Esophagus (tissue), 2 donors: ENCODE measurements around the gene ASB16. TPM values are rescaled to one million over a fixed set of nuclear protein-coding genes. Genes with fewer than 3 reads are reported as not detected.
A peak's percentile ranks its signal among the peaks of the same experiment; 100 is the strongest.
"Not testable (repeated sequence)": the region's sequence is repeated elsewhere in the genome, so short reads cannot be mapped to it uniquely, and the experiment has no call there.

Experiments
- H3K27ac ChIP-seq, 2 donors: one replicate each; pipeline ENCODE4 v1.5.1; 2013; ENCODE audit warnings: low read depth in 2 of 2, mild to moderate bottlenecking in 2 of 2, inconsistent platforms in 1 of 2, low read length in 1 of 2, moderate library complexity in 1 of 2
- H3K27me3 ChIP-seq, 2 donors: one replicate each; pipeline ENCODE4 v1.6.1; 2013; ENCODE audit warnings: low read length in 2 of 2, control low read depth in 1 of 2, mild to moderate bottlenecking in 1 of 2; ENCODE audit not compliant: insufficient read depth in 2 of 2, control insufficient read depth in 1 of 2
- H3K36me3 ChIP-seq, 2 donors: one replicate each; pipeline ENCODE4 v1.6.1; 2013; ENCODE audit warnings: low read length in 1 of 2; ENCODE audit not compliant: control insufficient read depth in 2 of 2, insufficient read depth in 2 of 2
- H3K4me1 ChIP-seq, 2 donors: one replicate each; pipeline ENCODE4 v1.6.1; 2013; ENCODE audit warnings: low read length in 1 of 2; ENCODE audit not compliant: control insufficient read depth in 2 of 2, insufficient read depth in 2 of 2
- H3K4me3 ChIP-seq, 2 donors: one replicate each; pipeline ENCODE4 v1.5.1; 2013; ENCODE audit warnings: low read length in 2 of 2, mild to moderate bottlenecking in 2 of 2, low read depth in 1 of 2, moderate library complexity in 1 of 2
- H3K9me3 ChIP-seq, 2 donors: one replicate each; pipeline ENCODE4 v1.6.1; 2013; ENCODE audit warnings: mild to moderate bottlenecking in 2 of 2, low read depth in 1 of 2, low read length in 1 of 2, moderate library complexity in 1 of 2; ENCODE audit not compliant: control insufficient read depth in 2 of 2, insufficient read depth in 1 of 2
- WGBS, 2 donors: extraction: QIAGEN DNeasy Blood & Tissue Kit; methylation state at CpG; one replicate each; pipeline ENCODE4 v1.1.7; 2013; 5-methylcytosine and 5-hydroxymethylcytosine counted together
- polyA plus RNA-seq, 2 donors: library from polyadenylated mRNA; stranded (reverse); fragments of 200-250 nt; gene quantifications; one replicate each; pipeline ENCODE4 v1.2.3, GENCODE V29; 2013
- donor health status: healthy with polysubstance abuse.
- donor health status: Bipolar disorder and iron deficiency.

The ASB16 gene
- polyA plus RNA-seq, 2 donors = 0.18 to 0.19 TPM

DNA sequence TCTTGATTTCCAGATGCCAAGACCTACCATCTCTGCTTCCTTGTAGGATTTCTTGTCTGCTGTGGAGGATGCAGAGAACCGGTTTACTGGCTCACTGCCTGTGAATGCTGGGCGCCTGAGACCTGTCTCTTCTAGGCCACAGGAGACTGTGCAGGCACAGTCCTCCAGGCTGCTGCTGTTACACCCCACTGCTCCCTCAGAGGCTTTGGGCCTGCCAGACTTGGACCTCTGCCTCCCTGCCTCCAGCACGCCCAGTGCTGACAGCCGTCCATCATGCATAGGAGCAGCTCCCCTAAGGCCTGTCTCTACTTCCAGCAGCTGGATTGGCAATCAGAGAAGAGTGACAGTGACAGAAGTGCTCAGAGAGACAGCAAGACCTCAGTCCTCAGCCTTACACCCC lies 22.7 kb upstream of the ASB16 start:
- Histone ChIP-seq H3K4me3 (no peak overlapping the region), H3K27ac (no peak overlapping the region), H3K27me3 (no peaks in the 10 kb centered on the region), H3K4me1 (peaks cover 0 to 4% of the 10 kb centered on the region in 2 donors), H3K9me3 (no peaks in the 10 kb centered on the region), H3K36me3 (no peaks in the 10 kb centered on the region)
- WGBS, 2 donors = 85 to 86% methylated on average over 4 of the region's 4 CpGs

DNA sequence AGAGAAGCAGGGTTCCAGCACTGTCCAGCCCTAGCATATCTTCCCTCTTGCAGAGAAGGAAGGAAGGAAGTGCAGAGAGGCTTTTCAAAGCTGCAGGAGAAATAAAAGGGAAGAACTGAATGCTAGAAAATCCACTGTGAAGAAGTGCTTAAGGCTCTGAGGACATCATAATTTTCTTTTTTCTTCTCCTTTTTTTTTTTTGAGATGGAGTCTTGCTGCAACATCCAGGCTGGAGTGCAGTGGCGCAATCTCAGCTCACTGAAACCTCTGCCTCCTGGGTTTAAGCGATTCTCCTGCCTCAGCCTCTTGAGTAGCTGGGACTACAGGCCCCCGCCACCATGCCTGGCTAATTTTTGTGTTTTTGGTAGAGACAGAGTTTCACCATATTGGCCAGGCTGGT lies 21.4 kb upstream of the ASB16 start:
- not testable (repeated sequence) for H3K4me1 ChIP-seq, H3K36me3 ChIP-seq, H3K27me3 ChIP-seq, H3K4me3 ChIP-seq, H3K27ac ChIP-seq, H3K9me3 ChIP-seq
- 97 to 98% methylated on average over 3 of the region's 3 CpGs for WGBS, 2 donors

DNA sequence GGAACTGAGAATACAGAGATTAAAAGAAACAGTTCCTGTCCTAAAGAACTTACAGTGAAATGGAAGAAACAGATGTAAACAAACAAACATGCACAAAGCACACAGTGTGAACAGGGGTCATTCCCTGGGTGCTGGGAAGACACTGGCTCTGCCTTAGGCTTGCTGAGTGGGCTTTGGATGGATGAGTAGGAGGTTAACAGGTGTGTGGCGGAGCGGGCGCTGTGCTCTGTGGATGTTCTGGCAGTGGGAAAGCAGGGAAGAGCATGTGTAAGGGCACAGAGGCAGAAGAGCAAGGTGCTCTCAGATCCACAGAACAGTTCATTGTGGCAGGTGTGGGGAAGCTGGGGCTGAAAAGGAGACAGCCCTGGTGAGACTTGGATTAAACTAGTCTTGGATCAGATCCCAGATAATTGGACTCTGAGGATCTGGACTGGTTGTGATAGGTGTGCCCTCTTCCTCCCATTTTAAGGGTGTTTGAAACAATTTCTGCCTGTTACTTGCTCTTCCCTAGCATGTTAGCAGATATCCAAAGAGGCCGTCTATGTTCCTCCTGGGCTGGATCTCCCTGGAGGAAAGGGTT lies 20.7 kb upstream of the ASB16 start:
- Histone ChIP-seq H3K27ac (no peak overlapping the region), H3K4me1 (peaks cover 0 to 5% of the 10 kb centered on the region in 2 donors), H3K27me3 (no peaks in the 10 kb centered on the region), H3K9me3 (no peaks in the 10 kb centered on the region), H3K36me3 (peaks cover 0 to 3% of the 10 kb centered on the region in 2 donors), H3K4me3 (no peak overlapping the region)
- WGBS, 2 donors = 94 to 95% methylated on average over 4 of the region's 4 CpGs

DNA sequence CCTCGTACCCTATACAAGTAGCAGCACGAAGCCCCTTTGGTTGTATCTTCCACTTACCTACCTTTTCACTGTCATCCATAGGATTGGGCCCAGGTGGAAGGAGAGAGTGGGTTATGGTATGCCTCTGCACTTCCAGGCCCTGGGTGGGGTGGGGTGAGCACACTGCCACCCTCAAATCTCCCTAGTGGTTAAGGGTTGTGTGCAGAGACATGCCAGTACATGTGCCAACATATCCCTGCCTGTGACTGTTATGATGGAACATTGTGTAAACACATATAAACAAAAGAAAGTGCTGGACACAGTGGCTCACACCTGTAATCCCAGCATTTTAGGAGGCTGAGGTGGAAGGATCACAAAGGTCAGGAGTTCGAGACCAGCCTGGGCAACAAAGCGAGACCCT lies 17.6 kb upstream of the ASB16 start:
- 92 to 93% methylated on average over 4 of the region's 4 CpGs for WGBS, 2 donors
- Histone ChIP-seq H3K4me3 (no peak overlapping the region), H3K36me3 (peaks cover 0 to 3% of the 10 kb centered on the region in 2 donors), H3K27me3 (no peaks in the 10 kb centered on the region), H3K27ac (peak overlapping the region in 1 of 2 donors; percentile 33), H3K9me3 (no peaks in the 10 kb centered on the region), H3K4me1 (peaks cover 0 to 4% of the 10 kb centered on the region in 2 donors)

DNA sequence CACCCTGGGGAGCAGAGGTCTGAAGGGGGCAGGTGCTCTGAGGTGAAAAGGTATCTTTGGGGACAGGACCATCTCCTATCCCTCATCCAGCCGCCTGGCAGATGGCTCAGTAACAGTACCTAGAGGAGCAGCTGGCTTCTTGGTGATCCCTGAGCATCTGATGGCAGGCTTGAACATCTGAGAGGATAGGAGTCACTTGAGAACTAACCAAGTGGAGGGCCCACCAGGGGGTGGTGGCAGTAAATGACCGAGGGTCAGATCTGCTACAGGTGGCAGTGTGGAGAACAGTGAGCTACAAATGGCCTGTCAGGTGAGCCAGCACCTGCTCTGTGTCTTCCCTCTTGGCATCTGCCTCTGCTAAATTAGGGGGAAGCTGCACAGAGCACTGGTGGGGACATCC lies 15.0 kb upstream of the ASB16 start:
- 85 to 95% methylated on average over 2 of the region's 2 CpGs for WGBS, 2 donors
- Histone ChIP-seq H3K27ac (no peak overlapping the region), H3K27me3 (no peaks in the 10 kb centered on the region), H3K4me1 (peaks cover 0 to 4% of the 10 kb centered on the region in 2 donors), H3K36me3 (peaks cover 0 to 3% of the 10 kb centered on the region in 2 donors), H3K4me3 (no peak overlapping the region), H3K9me3 (no peaks in the 10 kb centered on the region)

DNA sequence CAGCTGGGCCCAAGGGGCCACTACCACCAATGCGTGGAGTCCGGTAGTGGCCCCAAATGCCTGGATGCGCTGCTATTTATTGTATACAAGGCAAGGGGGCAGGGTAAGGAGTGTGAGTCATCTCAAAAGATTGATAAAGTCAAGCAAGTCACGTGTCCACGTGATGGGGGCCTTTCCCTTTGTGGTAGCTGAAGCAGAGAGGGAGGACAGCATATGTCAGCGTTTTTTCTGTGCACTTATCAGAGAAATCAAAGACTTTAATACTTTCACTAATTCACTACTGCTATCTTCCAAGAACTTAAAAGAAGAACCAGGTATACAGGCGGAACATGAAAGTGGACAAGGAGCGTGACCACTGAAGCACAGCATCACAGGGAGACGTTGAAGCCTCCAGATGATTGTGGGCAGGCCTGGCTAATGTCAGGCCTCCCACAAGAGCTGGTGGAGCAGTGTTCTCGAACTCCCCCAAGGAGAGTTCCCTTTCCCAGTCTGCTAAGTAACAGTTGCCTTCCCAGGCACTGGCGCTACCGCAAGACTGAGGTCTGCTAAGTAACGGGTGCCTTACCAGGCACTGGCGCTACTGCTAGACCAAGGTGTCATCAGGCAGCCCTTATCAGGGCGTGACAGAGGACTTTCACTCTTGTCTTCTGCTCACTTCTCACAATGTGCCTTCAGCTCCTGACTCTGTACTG lies 10.8 kb upstream of the ASB16 start:
- Histone ChIP-seq H3K4me1 (no peaks in the 10 kb centered on the region), H3K4me3 (no peak overlapping the region), H3K27me3 (no peaks in the 10 kb centered on the region), H3K36me3 (peaks cover 0 to under 1% of the 10 kb centered on the region in 2 donors), H3K27ac (no peak overlapping the region), H3K9me3 (no peaks in the 10 kb centered on the region)
- WGBS, 2 donors = 84 to 85% methylated on average over 15 of the region's 15 CpGs

DNA sequence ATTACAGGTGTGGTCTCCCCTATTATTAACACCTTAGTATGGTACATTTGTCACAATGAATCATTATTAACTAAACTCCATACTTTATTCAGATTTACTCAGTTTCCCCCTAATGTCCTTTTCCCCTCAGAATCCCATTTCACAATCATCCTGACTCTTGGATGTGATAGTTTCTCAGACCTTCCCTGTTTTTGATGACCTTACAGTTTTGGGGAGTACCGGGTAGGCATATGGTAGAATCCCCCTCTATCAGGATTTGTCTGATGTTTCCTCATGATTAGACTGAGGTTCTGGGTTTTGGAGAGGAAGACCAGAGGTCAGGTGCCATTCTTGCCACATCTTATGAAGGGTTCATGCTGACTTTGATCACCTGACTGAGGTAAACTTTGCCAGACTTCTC lies 6.0 kb upstream of the ASB16 start:
- 97 to 100% methylated on average over 1 of the region's 1 CpG for WGBS, 2 donors
- no peak overlapping the region for H3K4me3 ChIP-seq

DNA sequence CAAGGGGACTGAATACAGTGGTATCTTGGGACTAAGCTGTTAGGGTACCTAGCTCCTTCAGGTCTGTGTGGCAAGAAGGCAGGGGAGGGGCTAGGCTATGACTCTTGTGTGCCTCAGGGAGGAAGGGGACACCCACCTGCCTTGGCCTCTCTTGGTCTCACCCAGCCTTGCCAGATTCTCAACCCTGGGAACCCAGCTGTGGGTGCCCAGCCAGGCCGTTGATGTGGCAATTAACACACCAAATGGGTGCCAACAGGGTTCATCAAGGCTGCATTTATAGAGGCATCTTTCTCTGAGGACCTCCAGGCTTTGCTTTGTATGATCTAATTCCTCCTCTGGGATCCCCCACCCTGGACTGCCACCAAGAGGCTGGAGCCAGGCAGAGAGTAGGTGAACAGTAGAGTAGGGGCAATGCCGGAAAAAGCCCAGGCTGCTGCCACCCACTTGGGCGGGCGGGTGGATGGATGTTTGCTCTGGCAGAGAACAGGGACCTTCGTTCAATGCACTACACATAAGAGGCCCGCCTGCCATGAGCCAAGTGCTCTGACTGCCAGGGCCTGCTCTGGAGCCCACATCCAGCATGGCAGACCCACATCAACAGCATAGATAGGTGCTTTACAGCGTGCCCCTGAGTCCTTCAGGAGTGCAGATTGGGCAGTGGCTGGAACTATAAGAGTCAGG lies 3.2 kb upstream of the ASB16 start:
- Histone ChIP-seq H3K4me1 (peaks cover 2 to 4% of the 10 kb centered on the region in 2 donors), H3K27ac (no peak overlapping the region), H3K4me3 (no peak overlapping the region), H3K27me3 (no peaks in the 10 kb centered on the region), H3K9me3 (no peaks in the 10 kb centered on the region), H3K36me3 (no peaks in the 10 kb centered on the region)
- 68% methylated on average over 7 of the region's 7 CpGs for WGBS, 2 donors

More for the DNA sequence above, 6.0 kb upstream of the ASB16 start:
- Histone ChIP-seq H3K36me3 (no peaks in the 10 kb centered on the region), H3K4me1 (peaks cover 0 to 2% of the 10 kb centered on the region in 2 donors), H3K27me3 (no peaks in the 10 kb centered on the region), H3K27ac (no peak overlapping the region), H3K9me3 (no peaks in the 10 kb centered on the region)

DNA sequence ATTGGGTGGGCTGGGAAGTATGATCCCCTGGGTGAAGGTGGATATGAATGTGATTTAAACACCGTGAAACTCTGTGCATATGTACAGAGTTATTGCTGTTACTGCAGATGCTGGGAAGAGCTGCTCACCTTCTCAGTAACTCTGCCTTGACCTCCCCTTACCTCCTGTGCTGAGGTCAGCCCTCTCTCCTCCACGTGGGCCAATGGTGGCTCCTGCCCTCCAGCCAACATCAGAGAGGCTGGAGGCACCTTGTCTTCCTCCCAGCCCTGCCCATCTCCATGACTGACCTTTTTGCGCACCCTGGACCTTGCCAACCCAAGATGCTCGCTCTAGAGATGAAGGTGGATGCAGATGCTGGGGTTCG lies 387 bp upstream of the ASB16 start:
- H3K36me3 ChIP-seq = no peaks in the 10 kb centered on the region
- WGBS, 2 donors = 58 to 60% methylated on average over 5 of the region's 5 CpGs
- H3K4me1 ChIP-seq = peaks cover 2 to 4% of the 10 kb centered on the region in 2 donors
- H3K27ac ChIP-seq = peak overlapping the region in 1 of 2 donors; percentile 34
- no peak overlapping the region for H3K4me3 ChIP-seq
- H3K27me3 ChIP-seq = no peaks in the 10 kb centered on the region
- H3K9me3 ChIP-seq = no peaks in the 10 kb centered on the region
